A549 (cell line): ENCODE data around the gene GPR35. TPM values are rescaled to one million over a fixed set of nuclear protein-coding genes. Genes with fewer than 3 reads are reported as not detected.

ENCODE experiments used
- ATAC-seq, 2 experiments: fragments of 200-7000 bp in 1 of 2; fragments of >200 bp in 1 of 2; cut with Nextera tagmentation in 1 of 2; cut with Tn5 transposase in 1 of 2; 3 replicates each; pipeline versions ENCODE4 v1.8.0 to v1.9.1; 2018 to 2020; ENCODE audit warnings: mild to moderate bottlenecking in 1 of 2, moderate library complexity in 1 of 2
- CTCF ChIA-PET: fragments of 300-600 bp; sonication (Branson Sonifier 250); formaldehyde crosslinking; extraction: SDS; loops from one replicate; lab custom pipeline; 2021; ENCODE audit warnings: antibody characterized with exemption, inconsistent platforms; lab: Yijun Ruan, JAX
- POLR2A ChIA-PET: fragments of 350-600 bp; formaldehyde crosslinking; extraction: SDS; loops from one replicate; lab custom pipeline; 2021; ENCODE audit warnings: antibody characterized with exemption, inconsistent platforms; lab: Yijun Ruan, JAX
- DNase-seq, 2 experiments: peaks; one replicate each; pipeline versions ENCODE4 v3.0.0 to v3.0.0-alpha.2; 2011 to 2016; ENCODE audit warnings: low read depth in 1 of 2, low spot score in 1 of 2
- FAIRE-seq: peaks from 2 replicates; lab custom pipeline; 2011; peaks lifted over from hg19 to GRCh38; lab: Jason Lieb, UNC
- H3K27ac ChIP-seq, 2 experiments: fragments of >200 bp; sonication (Bioruptor Twin); formaldehyde crosslinking; 3 replicates each; pipeline ENCODE4 v1.5.1; 2016 to 2017
- H3K4me1 ChIP-seq: fragments of >200 bp; sonication (Bioruptor Twin); formaldehyde crosslinking; 3 replicates; pipeline ENCODE4 v1.6.1; 2016
- H3K4me2 ChIP-seq: fragments of >200 bp; sonication (Bioruptor Twin); formaldehyde crosslinking; 3 replicates; pipeline ENCODE4 v1.6.1; 2016
- H3K4me3 ChIP-seq: fragments of >200 bp; sonication (Bioruptor Twin); formaldehyde crosslinking; 3 replicates; pipeline ENCODE4 v1.5.1; 2016
- H3K9me3 ChIP-seq: fragments of >200 bp; sonication (Bioruptor Twin); formaldehyde crosslinking; 3 replicates; pipeline ENCODE4 v1.6.1; 2016
- CBX2 ChIP-seq: fragments of 200-600 bp; sonication (generic); IDR thresholded peaks from 2 replicates; pipeline ENCODE4 v1.6.1; 2016; ENCODE audit warnings: low read depth, mild to moderate bottlenecking, borderline replicate concordance
- CHD4 ChIP-seq: fragments of 200-600 bp; sonication (generic); IDR thresholded peaks from 2 replicates; pipeline ENCODE4 v1.6.1; 2016; ENCODE audit warnings: antibody characterized with exemption, mild to moderate bottlenecking, borderline replicate concordance
- ESRRA ChIP-seq: fragments of 150-350 bp; IDR thresholded peaks from 2 replicates; pipeline ENCODE4 v1.6.1; 2014; ENCODE audit warnings: mild to moderate bottlenecking, low read length, borderline replicate concordance
- FOSB ChIP-seq: fragments of 250-450 bp; sonication (Bioruptor Pico); IDR thresholded peaks from 2 replicates; pipeline ENCODE4 v1.5.0; 2020; ENCODE audit warnings: mild to moderate bottlenecking, moderate library complexity
- FOSL2 ChIP-seq, 2 experiments: fragments of 450-650 bp in 1 of 2; fragments of >200 bp in 1 of 2; sonication (Bioruptor Twin) in 1 of 2; formaldehyde crosslinking; IDR thresholded peaks; 2 replicates each; pipeline versions ENCODE4 v1.5.0 to v1.6.1; 2016 to 2020; ENCODE audit warnings: mild to moderate bottlenecking in 1 of 2, moderate library complexity in 1 of 2
- HEYL ChIP-seq: fragments of 250-450 bp; sonication (Bioruptor Pico); IDR thresholded peaks from 2 replicates; pipeline ENCODE4 v1.8.0; 2021; ENCODE audit warnings: mild to moderate bottlenecking, moderate library complexity
- JUN ChIP-seq, 2 experiments: fragments of >200 bp; sonication (Bioruptor Twin); formaldehyde crosslinking; IDR thresholded peaks; 2 replicates in 1 of 2; 3 replicates in 1 of 2; pipeline ENCODE4 v1.6.1; 2016 to 2017
- JUNB ChIP-seq: fragments of >200 bp; sonication (Bioruptor Twin); formaldehyde crosslinking; IDR thresholded peaks from 2 replicates; pipeline ENCODE4 v1.6.1; 2016
- MYC ChIP-seq: IDR thresholded peaks from 2 replicates; pipeline ENCODE4 v1.6.1; 2012; ENCODE audit warnings: mild to moderate bottlenecking, inconsistent platforms, low read length, improper control_type of control experiment, borderline replicate concordance
- NFE2L2 ChIP-seq: fragments of 150-350 bp; conservative IDR thresholded peaks from 2 replicates; pipeline ENCODE4 v1.6.1; 2014; ENCODE audit warnings: low read length
- RAD21 ChIP-seq, 2 experiments: fragments of >200 bp in 1 of 2; sonication (Bioruptor Twin) in 1 of 2; formaldehyde crosslinking in 1 of 2; IDR thresholded peaks in 1 of 2; conservative IDR thresholded peaks in 1 of 2; 2 replicates in 1 of 2; 3 replicates in 1 of 2; pipeline ENCODE4 v1.6.1; 2012 to 2018; ENCODE audit warnings: inconsistent platforms in 1 of 2
- SREBF2 ChIP-seq: fragments of 450-650 bp; IDR thresholded peaks from 2 replicates; pipeline ENCODE4 v1.6.1; 2014; ENCODE audit warnings: mild to moderate bottlenecking, moderate library complexity
- TFCP2L1 ChIP-seq: fragments of 250-450 bp; sonication (Bioruptor Pico); IDR thresholded peaks from 2 replicates; pipeline ENCODE4 v1.5.0; 2021; ENCODE audit warnings: mild to moderate bottlenecking
- ZSCAN20 ChIP-seq: fragments of 250-450 bp; sonication (Bioruptor Pico); IDR thresholded peaks from 2 replicates; pipeline ENCODE4 v1.8.0; 2022; ENCODE audit warnings: mild to moderate bottlenecking, moderate library complexity
- WGBS: methylation state at CpG from one replicate; pipeline ENCODE4 v1.1.6; 2017; ENCODE audit errors: missing lambda C conversion rate; 5-methylcytosine and 5-hydroxymethylcytosine counted together
- polyA plus RNA-seq, 4 experiments: library from polyadenylated mRNA; depleted of rRNA in 3 of 4; stranded (reverse); fragments of >200 nt; fragmentation: RNase III in 1 of 4; extraction: RNeasy Plus Mini Kit Qiagen cat#74134 plus additional on column Dnase treatment in 1 of 4; gene quantifications; 2 replicates in 3 of 4; 3 replicates in 1 of 4; pipeline ENCODE4 v1.2.3, GENCODE V29; 2011 to 2017
- TF ChIP-seq, protein P1 (sequence below): fragments of 250-450 bp; sonication (Bioruptor Pico); IDR thresholded peaks from 2 replicates; pipeline ENCODE4 v1.5.0; 2020; ENCODE audit warnings: low read depth, mild to moderate bottlenecking, moderate library complexity
- TF ChIP-seq, protein P2 (sequence below): fragments of >200 bp; sonication (Bioruptor Twin); formaldehyde crosslinking; IDR thresholded peaks from 3 replicates; pipeline ENCODE4 v1.5.1; 2016
- TF ChIP-seq, protein P3 (sequence below): IDR thresholded peaks from 2 replicates; pipeline ENCODE4 v1.6.1; 2012
- TF ChIP-seq, protein P4 (sequence below): fragments of 200-600 bp; sonication (generic); IDR thresholded peaks from 2 replicates; pipeline ENCODE4 v1.6.1; 2016; ENCODE audit warnings: antibody characterized with exemption, mild to moderate bottlenecking, moderate library complexity

The GPR35 gene
- polyA plus RNA-seq, 2 of the 4 experiments (the other 2 are of a cell fraction): 0.65 to 0.90 TPM

DNA sequence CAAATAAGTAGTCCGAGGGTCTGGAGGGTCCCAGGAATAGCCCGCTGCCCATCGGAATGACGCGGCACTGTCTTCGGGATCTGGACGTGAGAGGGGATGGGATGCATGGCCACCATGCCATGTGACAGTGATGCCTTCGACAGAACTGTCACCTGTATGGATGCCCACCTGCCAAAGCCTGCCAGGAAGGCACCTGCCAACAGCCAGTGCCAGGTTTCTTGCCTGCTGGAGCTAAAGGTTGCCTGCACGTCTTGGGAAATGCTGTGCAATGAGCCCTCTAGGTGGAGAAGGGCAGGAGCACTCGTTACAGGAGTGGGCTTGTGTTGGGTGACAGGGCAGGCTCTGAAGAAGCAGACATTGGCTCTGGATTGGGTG is 20.5 kb downstream of the GPR35 start:
- TF ChIP-seq JUNB: no peak
- Histone ChIP-seq H3K27ac (no peak overlapping the region), H3K4me3 (no peak overlapping the region), H3K4me2 (no peak overlapping the region), H3K9me3 (no peaks in the 10 kb centered on the region), H3K4me1 (no peaks in the 10 kb centered on the region)
- CTCF ChIA-PET: interaction anchor here (0.6 kb wide), 2 partner anchors 148 to 318 kb away, joined by 3 read pairs; no protein-coding TSS in a partner anchor
- no peak for ATAC-seq
- 66% methylated on average over 10 of the region's 10 CpGs for WGBS
- POLR2A ChIA-PET: no interaction called here
- no peak for DNase-seq
- no peak for FAIRE-seq

GRCh38 chr2:240646176-240646899 is 21.1 kb downstream of the GPR35 start:
- POLR2A ChIA-PET: no interaction called here
- H3K9me3 ChIP-seq: no peaks in the 10 kb centered on the region
- no peak overlapping the region for H3K27ac ChIP-seq
- ATAC-seq (no peak), DNase-seq (no peak), FAIRE-seq (no peak)
- TF ChIP-seq SREBF2 (no peak), JUN (IDR thresholded peaks at IDR 0.05) (no peak), FOSL2 (IDR thresholded peaks at IDR 0.05) (no peak), FOSL2 (CRISPR knock-in tag; IDR thresholded peaks at IDR 0.05) (no peak), ESRRA (no peak), CHD4 (no peak), MYC (no peak), TFCP2L1 (CRISPR knock-in tag) (no peak), RAD21 (conservative IDR thresholded peaks at IDR 0.05 in 1 of 2, IDR thresholded peaks at IDR 0.05 in 1 of 2) (no peak), CBX2 (no peak), FOSB (CRISPR knock-in tag) (no peak), ZSCAN20 (CRISPR knock-in tag) (no peak), HEYL (CRISPR knock-in tag) (no peak), NFE2L2 (no peak)
- TF ChIP-seq, protein P1, sequence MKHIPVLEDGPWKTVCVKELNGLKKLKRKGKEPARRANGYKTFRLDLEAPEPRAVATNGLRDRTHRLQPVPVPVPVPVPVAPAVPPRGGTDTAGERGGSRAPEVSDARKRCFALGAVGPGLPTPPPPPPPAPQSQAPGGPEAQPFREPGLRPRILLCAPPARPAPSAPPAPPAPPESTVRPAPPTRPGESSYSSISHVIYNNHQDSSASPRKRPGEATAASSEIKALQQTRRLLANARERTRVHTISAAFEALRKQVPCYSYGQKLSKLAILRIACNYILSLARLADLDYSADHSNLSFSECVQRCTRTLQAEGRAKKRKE: no peak
- TF ChIP-seq, protein P2, sequence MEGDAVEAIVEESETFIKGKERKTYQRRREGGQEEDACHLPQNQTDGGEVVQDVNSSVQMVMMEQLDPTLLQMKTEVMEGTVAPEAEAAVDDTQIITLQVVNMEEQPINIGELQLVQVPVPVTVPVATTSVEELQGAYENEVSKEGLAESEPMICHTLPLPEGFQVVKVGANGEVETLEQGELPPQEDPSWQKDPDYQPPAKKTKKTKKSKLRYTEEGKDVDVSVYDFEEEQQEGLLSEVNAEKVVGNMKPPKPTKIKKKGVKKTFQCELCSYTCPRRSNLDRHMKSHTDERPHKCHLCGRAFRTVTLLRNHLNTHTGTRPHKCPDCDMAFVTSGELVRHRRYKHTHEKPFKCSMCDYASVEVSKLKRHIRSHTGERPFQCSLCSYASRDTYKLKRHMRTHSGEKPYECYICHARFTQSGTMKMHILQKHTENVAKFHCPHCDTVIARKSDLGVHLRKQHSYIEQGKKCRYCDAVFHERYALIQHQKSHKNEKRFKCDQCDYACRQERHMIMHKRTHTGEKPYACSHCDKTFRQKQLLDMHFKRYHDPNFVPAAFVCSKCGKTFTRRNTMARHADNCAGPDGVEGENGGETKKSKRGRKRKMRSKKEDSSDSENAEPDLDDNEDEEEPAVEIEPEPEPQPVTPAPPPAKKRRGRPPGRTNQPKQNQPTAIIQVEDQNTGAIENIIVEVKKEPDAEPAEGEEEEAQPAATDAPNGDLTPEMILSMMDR: no peak
- TF ChIP-seq, protein P3, sequence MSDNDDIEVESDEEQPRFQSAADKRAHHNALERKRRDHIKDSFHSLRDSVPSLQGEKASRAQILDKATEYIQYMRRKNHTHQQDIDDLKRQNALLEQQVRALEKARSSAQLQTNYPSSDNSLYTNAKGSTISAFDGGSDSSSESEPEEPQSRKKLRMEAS: no peak
- TF ChIP-seq, protein P4, sequence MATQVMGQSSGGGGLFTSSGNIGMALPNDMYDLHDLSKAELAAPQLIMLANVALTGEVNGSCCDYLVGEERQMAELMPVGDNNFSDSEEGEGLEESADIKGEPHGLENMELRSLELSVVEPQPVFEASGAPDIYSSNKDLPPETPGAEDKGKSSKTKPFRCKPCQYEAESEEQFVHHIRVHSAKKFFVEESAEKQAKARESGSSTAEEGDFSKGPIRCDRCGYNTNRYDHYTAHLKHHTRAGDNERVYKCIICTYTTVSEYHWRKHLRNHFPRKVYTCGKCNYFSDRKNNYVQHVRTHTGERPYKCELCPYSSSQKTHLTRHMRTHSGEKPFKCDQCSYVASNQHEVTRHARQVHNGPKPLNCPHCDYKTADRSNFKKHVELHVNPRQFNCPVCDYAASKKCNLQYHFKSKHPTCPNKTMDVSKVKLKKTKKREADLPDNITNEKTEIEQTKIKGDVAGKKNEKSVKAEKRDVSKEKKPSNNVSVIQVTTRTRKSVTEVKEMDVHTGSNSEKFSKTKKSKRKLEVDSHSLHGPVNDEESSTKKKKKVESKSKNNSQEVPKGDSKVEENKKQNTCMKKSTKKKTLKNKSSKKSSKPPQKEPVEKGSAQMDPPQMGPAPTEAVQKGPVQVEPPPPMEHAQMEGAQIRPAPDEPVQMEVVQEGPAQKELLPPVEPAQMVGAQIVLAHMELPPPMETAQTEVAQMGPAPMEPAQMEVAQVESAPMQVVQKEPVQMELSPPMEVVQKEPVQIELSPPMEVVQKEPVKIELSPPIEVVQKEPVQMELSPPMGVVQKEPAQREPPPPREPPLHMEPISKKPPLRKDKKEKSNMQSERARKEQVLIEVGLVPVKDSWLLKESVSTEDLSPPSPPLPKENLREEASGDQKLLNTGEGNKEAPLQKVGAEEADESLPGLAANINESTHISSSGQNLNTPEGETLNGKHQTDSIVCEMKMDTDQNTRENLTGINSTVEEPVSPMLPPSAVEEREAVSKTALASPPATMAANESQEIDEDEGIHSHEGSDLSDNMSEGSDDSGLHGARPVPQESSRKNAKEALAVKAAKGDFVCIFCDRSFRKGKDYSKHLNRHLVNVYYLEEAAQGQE: no peak
- H3K4me1 ChIP-seq: no peaks in the 10 kb centered on the region
- CTCF ChIA-PET: interaction anchor here (0.6 kb wide), 1 partner anchor 149 kb away, joined by 3 read pairs; no protein-coding TSS in a partner anchor
- 65% methylated on average over 26 of the region's 36 CpGs for WGBS
- no peak overlapping the region for H3K4me3 ChIP-seq
- H3K4me2 ChIP-seq: no peak overlapping the region
